H1 (cell line): ENCODE results near the gene CRAT. TPM values are rescaled to one million over a fixed set of nuclear protein-coding genes. Genes with fewer than 3 reads are reported as not detected.

Experiments used
- polyA plus RNA-seq, 7 experiments: library from polyadenylated mRNA; depleted of rRNA in 3 of 7; stranded (reverse) in 5 of 7; unstranded in 2 of 7; fragments of >200 nt in 5 of 7; fragments of 200-250 nt in 2 of 7; gene quantifications; 1 replicate in 5 of 7; 2 replicates in 1 of 7; 4 replicates in 1 of 7; pipeline versions ENCODE4 v1.2.1 to v1.2.3, GENCODE V29; 2011 to 2013; ENCODE audit warnings: missing spikeins in 2 of 7, mixed read lengths in 2 of 7
- total RNA-seq: library from RNA; stranded (reverse); fragmentation: NEBNext Ultra II Directional; extraction: Animal tissue kit (Norgen Biotek cat#: 25700); gene quantifications from 2 replicates; pipeline ENCODE4 v1.2.1, GENCODE V29; 2021
- TF ChIP-seq, protein P1 (sequence below): fragments of 300-600 bp; sonication (generic); IDR thresholded peaks from 2 replicates; pipeline ENCODE4 v1.7.1; 2012; ENCODE audit warnings: low read length, moderate library complexity, mild to moderate bottlenecking, inconsistent platforms; ENCODE audit not compliant: insufficient replicate concordance

Gene CRAT
- total and polyA plus RNA-seq, 2 of the 8 experiments (the other 6 are each of a cell fraction or from before 2014, with no cell fraction given), result 8.2 to 17.3 TPM

DNA sequence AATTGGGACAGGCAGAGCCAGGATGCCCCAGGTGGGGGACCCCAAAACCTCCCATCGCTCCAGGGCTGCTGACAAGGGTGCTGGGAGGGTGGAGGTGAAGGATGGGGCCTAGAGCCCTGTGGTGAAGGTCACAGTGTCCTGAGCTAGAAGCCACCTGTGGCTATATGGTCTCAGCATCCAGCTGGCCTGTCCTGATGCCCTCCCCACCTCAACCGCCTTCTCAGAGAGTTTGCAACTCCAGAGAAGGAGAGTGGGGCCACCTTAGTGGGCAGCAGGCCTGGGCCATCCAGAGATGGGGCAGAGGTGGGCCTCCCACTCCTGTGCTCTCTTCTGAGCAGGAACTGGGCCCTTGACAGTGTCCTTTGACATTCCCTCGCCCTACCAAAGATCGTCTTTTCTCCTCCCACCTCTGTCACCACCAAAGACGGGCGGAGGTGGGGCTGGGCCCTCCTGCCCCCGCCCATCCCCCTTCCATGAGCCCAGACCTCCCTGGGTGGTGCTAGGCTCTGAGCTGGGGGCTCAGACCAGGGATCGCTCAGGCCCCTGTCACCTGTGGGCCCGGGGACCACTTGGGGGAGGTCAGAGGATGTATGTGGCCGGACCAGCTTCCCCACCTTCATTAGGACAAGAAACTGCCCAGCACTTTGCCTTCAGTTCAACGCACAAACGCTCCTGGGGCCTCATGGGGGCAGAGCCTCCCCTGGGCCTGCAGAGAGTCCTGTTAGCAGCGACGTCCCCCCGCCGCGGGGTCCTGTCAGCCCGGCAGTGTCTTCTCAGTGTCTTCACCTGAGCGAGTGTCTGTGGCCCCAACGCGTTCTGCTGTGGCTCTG is 39.7 kb downstream of the CRAT start (continued):
- TF ChIP-seq, protein P1, sequence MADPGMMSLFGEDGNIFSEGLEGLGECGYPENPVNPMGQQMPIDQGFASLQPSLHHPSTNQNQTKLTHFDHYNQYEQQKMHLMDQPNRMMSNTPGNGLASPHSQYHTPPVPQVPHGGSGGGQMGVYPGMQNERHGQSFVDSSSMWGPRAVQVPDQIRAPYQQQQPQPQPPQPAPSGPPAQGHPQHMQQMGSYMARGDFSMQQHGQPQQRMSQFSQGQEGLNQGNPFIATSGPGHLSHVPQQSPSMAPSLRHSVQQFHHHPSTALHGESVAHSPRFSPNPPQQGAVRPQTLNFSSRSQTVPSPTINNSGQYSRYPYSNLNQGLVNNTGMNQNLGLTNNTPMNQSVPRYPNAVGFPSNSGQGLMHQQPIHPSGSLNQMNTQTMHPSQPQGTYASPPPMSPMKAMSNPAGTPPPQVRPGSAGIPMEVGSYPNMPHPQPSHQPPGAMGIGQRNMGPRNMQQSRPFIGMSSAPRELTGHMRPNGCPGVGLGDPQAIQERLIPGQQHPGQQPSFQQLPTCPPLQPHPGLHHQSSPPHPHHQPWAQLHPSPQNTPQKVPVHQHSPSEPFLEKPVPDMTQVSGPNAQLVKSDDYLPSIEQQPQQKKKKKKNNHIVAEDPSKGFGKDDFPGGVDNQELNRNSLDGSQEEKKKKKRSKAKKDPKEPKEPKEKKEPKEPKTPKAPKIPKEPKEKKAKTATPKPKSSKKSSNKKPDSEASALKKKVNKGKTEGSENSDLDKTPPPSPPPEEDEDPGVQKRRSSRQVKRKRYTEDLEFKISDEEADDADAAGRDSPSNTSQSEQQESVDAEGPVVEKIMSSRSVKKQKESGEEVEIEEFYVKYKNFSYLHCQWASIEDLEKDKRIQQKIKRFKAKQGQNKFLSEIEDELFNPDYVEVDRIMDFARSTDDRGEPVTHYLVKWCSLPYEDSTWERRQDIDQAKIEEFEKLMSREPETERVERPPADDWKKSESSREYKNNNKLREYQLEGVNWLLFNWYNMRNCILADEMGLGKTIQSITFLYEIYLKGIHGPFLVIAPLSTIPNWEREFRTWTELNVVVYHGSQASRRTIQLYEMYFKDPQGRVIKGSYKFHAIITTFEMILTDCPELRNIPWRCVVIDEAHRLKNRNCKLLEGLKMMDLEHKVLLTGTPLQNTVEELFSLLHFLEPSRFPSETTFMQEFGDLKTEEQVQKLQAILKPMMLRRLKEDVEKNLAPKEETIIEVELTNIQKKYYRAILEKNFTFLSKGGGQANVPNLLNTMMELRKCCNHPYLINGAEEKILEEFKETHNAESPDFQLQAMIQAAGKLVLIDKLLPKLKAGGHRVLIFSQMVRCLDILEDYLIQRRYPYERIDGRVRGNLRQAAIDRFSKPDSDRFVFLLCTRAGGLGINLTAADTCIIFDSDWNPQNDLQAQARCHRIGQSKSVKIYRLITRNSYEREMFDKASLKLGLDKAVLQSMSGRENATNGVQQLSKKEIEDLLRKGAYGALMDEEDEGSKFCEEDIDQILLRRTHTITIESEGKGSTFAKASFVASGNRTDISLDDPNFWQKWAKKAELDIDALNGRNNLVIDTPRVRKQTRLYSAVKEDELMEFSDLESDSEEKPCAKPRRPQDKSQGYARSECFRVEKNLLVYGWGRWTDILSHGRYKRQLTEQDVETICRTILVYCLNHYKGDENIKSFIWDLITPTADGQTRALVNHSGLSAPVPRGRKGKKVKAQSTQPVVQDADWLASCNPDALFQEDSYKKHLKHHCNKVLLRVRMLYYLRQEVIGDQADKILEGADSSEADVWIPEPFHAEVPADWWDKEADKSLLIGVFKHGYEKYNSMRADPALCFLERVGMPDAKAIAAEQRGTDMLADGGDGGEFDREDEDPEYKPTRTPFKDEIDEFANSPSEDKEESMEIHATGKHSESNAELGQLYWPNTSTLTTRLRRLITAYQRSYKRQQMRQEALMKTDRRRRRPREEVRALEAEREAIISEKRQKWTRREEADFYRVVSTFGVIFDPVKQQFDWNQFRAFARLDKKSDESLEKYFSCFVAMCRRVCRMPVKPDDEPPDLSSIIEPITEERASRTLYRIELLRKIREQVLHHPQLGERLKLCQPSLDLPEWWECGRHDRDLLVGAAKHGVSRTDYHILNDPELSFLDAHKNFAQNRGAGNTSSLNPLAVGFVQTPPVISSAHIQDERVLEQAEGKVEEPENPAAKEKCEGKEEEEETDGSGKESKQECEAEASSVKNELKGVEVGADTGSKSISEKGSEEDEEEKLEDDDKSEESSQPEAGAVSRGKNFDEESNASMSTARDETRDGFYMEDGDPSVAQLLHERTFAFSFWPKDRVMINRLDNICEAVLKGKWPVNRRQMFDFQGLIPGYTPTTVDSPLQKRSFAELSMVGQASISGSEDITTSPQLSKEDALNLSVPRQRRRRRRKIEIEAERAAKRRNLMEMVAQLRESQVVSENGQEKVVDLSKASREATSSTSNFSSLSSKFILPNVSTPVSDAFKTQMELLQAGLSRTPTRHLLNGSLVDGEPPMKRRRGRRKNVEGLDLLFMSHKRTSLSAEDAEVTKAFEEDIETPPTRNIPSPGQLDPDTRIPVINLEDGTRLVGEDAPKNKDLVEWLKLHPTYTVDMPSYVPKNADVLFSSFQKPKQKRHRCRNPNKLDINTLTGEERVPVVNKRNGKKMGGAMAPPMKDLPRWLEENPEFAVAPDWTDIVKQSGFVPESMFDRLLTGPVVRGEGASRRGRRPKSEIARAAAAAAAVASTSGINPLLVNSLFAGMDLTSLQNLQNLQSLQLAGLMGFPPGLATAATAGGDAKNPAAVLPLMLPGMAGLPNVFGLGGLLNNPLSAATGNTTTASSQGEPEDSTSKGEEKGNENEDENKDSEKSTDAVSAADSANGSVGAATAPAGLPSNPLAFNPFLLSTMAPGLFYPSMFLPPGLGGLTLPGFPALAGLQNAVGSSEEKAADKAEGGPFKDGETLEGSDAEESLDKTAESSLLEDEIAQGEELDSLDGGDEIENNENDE, result no peak
- TF ChIP-seq, all 59 proteins: peak for 1
